PC-3 (cell line): ENCODE results near the gene PACRGL. TPM values are rescaled to one million over a fixed set of nuclear protein-coding genes. Genes with fewer than 3 reads are reported as not detected.

ENCODE experiments used
- ATAC-seq: fragments of 200-7000 bp; cut with Tn5 transposase; 2 replicates; pipeline ENCODE4 v1.9.1; 2020; ENCODE audit warnings: mild to moderate bottlenecking, moderate library complexity
- Bru-seq: library from RNA; stranded (reverse); fragments of 400-500 nt; gene quantifications from one replicate; lab custom pipeline; 2021; lab: Mats Ljungman, UMichigan
- BruChase-seq, 2 experiments: library from RNA; stranded (reverse); fragments of 400-500 nt; gene quantifications; one replicate each; lab custom pipeline; 2021; lab: Mats Ljungman, UMichigan
- BruUV-seq: library from RNA; stranded (reverse); fragments of 400-500 nt; replicated peaks from 2 replicates; lab custom pipeline; 2021; lab: Mats Ljungman, UMichigan
- CTCF ChIA-PET: fragments of 300-600 bp; sonication (Branson Sonifier 250); formaldehyde crosslinking; loops from one replicate; lab custom pipeline; 2022; ENCODE audit warnings: antibody characterized with exemption; lab: Charles Lee
- POLR2A ChIA-PET: fragments of 300-600 bp; sonication (Branson Sonifier 250); formaldehyde crosslinking; loops from one replicate; lab custom pipeline; 2022; ENCODE audit warnings: antibody characterized with exemption; ENCODE audit not compliant: unreplicated experiment; lab: Charles Lee
- DNase-seq: peaks from one replicate; pipeline ENCODE4 v3.0.0-alpha.2; 2015
- H2AFZ ChIP-seq: fragments of 300-600 bp; sonication (generic); 2 replicates; pipeline ENCODE4 v1.6.0; 2016; ENCODE audit warnings: antibody characterized with exemption, low read length
- H3F3A ChIP-seq: fragments of 300-600 bp; sonication (generic); one replicate; pipeline ENCODE4 v1.6.0; 2017; ENCODE audit warnings: antibody characterized with exemption, low read length, control low read depth, mild to moderate bottlenecking; ENCODE audit not compliant: unreplicated experiment
- H3K27ac ChIP-seq: fragments of 300-600 bp; sonication (generic); 2 replicates; pipeline ENCODE4 v1.5.1; 2016; ENCODE audit warnings: mild to moderate bottlenecking, low read length
- H3K27me3 ChIP-seq: fragments of 300-600 bp; sonication (generic); 2 replicates; pipeline ENCODE4 v1.6.1; 2016; ENCODE audit warnings: low read length, mixed read lengths
- H3K36me3 ChIP-seq: fragments of 300-600 bp; sonication (generic); 2 replicates; pipeline ENCODE4 v1.6.1; 2016; ENCODE audit warnings: low read depth, mixed run types, low read length, mixed read lengths
- H3K4me1 ChIP-seq: fragments of 300-600 bp; sonication (generic); 2 replicates; pipeline ENCODE4 v1.5.1; 2016; ENCODE audit warnings: low read length; ENCODE audit not compliant: insufficient read depth
- H3K4me2 ChIP-seq: fragments of 300-600 bp; sonication (generic); 2 replicates; pipeline ENCODE4 v1.6.0; 2016; ENCODE audit warnings: low read length
- H3K4me3 ChIP-seq: fragments of 300-600 bp; sonication (generic); 2 replicates; pipeline ENCODE4 v1.5.1; 2016; ENCODE audit warnings: mild to moderate bottlenecking, low read length, mixed read lengths
- H3K79me2 ChIP-seq: fragments of 300-600 bp; sonication (generic); 2 replicates; pipeline ENCODE4 v1.6.1; 2017; ENCODE audit warnings: low read length, mixed read lengths
- H3K9ac ChIP-seq: fragments of 300-600 bp; sonication (generic); 2 replicates; pipeline ENCODE4 v1.6.0; 2016; ENCODE audit warnings: mild to moderate bottlenecking, low read length
- H3K9me2 ChIP-seq: fragments of 300-600 bp; sonication (generic); replicated peaks from 2 replicates; pipeline ENCODE4 v1.6.1; 2016; ENCODE audit warnings: mixed run types, low read length, mixed read lengths
- H3K9me3 ChIP-seq: fragments of 300-600 bp; sonication (generic); 2 replicates; pipeline ENCODE4 v1.6.1; 2016; ENCODE audit warnings: low read length, mixed read lengths
- H4K20me1 ChIP-seq: fragments of 300-600 bp; sonication (generic); 2 replicates; pipeline ENCODE4 v1.6.1; 2016; ENCODE audit warnings: low read length, mixed read lengths
- CTCF ChIP-seq: fragments of 300-600 bp; sonication (generic); conservative IDR thresholded peaks from 2 replicates; pipeline ENCODE4 v1.5.1; 2017; ENCODE audit warnings: antibody characterized with exemption, low read depth, mild to moderate bottlenecking, low read length
- EZH2 ChIP-seq: fragments of 300-600 bp; sonication (generic); IDR thresholded peaks from one replicate; pipeline ENCODE4 v1.6.1; 2017; ENCODE audit warnings: antibody characterized with exemption, mild to moderate bottlenecking, low read length; ENCODE audit not compliant: unreplicated experiment
- EZH2phosphoT487 ChIP-seq: fragments of 300-600 bp; sonication (generic); IDR thresholded peaks from 2 replicates; pipeline ENCODE4 v1.6.1; 2018; ENCODE audit warnings: mild to moderate bottlenecking, antibody characterized with exemption, low read length, borderline replicate concordance
- intact Hi-C: fragments of 100-400 bp; cut with micrococcal nuclease; formaldehyde crosslinking; loops from 2 replicates; pipeline ENCODE4 v1.9.0; 2023
- long read RNA-seq: library from polyadenylated mRNA; unstranded; transcript quantifications from one replicate; pipeline ENCODE4 v2.0.0, GENCODE V29; 2021; ENCODE audit not compliant: unreplicated experiment
- total RNA-seq: library from RNA; depleted of rRNA; stranded (reverse); fragments of >200 nt; gene quantifications from 2 replicates; pipeline ENCODE4 v1.2.3, GENCODE V29; 2014; rRNA removed

The PACRGL gene
- 20.0 and 25.9 TPM in 2 replicates for total RNA-seq
- percentile 66 among the genes with signal in this experiment for Bru-seq, nascent RNA
- percentile 61 among the genes with signal in this experiment for BruChase-seq, experiment 1, labeled RNA remaining after a 6-hour chase
- BruChase-seq, experiment 2, labeled RNA remaining after a 2-hour chase = percentile 73 among the genes with signal in this experiment
- long read RNA-seq, partial matches to known transcripts = 3 of 9 reads
- long read RNA-seq, other reads (novel, unspliced or antisense) = 6 of 9 reads

GRCh38 chr4:20700007-20700761 is at the start of gene PACRGL:
Gene PACRGL (plus strand): TSS chr4:20700458. CDS start chr4:20704482, 4,024 bp downstream.
- Histone ChIP-seq H3K79me2 (peaks cover 29% of the 10 kb centered on the region), H3K4me3 (peak within 1 kb of the TSS; percentile 95), H3K27ac (no peak within 1 kb of the TSS), H3K27me3 (no peaks in the 10 kb centered on the region), H2AFZ (peak within 1 kb of the TSS; percentile 81), H4K20me1 (no peaks in the 10 kb centered on the region), H3K4me1 (peaks cover 3% of the 10 kb centered on the region; the same call in 1 of the 2 replicates), H3K9me3 (no peaks in the 10 kb centered on the region), H3K4me2 (peak within 1 kb of the TSS; percentile 86), H3F3A (no peaks in the 10 kb centered on the region), H3K9ac (peak within 1 kb of the TSS; percentile 87), H3K9me2 (no peaks in the 10 kb centered on the region), H3K36me3 (peaks cover 3% of the 10 kb centered on the region; the same call in 1 of the 2 replicates)
- BruUV-seq = no TSS peak
- DNase-seq (peak; percentile 93), ATAC-seq (peak; percentile 99)
- ChIA-PET CTCF (no interaction called here), POLR2A (interaction anchor here (0.6 kb wide), 2 partner anchors 12 to 97 kb away, joined by 3 to 4 read pairs; no protein-coding TSS in a partner anchor)
- TF ChIP-seq EZH2 (no peak), EZH2phosphoT487 (no peak), CTCF (no peak)
- intact Hi-C loops = no loop called here

GRCh38 chr4:20652226-20652885 is 47.9 kb upstream of the PACRGL start:
- Histone ChIP-seq H3K4me2 (no peak overlapping the region), H3K9ac (no peak overlapping the region), H4K20me1 (no peaks in the 10 kb centered on the region), H3K27ac (no peak overlapping the region), H3K27me3 (no peaks in the 10 kb centered on the region), H3F3A (no peaks in the 10 kb centered on the region), H3K79me2 (no peaks in the 10 kb centered on the region), H3K9me2 (no peaks in the 10 kb centered on the region), H3K36me3 (no peaks in the 10 kb centered on the region), H3K9me3 (no peaks in the 10 kb centered on the region), H3K4me1 (no peaks in the 10 kb centered on the region), H2AFZ (no peak overlapping the region), H3K4me3 (no peak overlapping the region)
- no peak for TF ChIP-seq EZH2phosphoT487
- no peak for TF ChIP-seq CTCF
- no peak for TF ChIP-seq EZH2
- ChIA-PET POLR2A (no interaction called here), CTCF (no interaction called here)
- DNase-seq (no peak), ATAC-seq (no peak)
- intact Hi-C loops = no loop called here
- no TSS peak for BruUV-seq
